Measurements from ENCODE around the gene FIGLA.
"Not testable (repeated sequence)": the region's sequence is repeated elsewhere in the genome, so short reads cannot be mapped to it uniquely, and the experiment has no call there.

FIGLA gene

DNA sequence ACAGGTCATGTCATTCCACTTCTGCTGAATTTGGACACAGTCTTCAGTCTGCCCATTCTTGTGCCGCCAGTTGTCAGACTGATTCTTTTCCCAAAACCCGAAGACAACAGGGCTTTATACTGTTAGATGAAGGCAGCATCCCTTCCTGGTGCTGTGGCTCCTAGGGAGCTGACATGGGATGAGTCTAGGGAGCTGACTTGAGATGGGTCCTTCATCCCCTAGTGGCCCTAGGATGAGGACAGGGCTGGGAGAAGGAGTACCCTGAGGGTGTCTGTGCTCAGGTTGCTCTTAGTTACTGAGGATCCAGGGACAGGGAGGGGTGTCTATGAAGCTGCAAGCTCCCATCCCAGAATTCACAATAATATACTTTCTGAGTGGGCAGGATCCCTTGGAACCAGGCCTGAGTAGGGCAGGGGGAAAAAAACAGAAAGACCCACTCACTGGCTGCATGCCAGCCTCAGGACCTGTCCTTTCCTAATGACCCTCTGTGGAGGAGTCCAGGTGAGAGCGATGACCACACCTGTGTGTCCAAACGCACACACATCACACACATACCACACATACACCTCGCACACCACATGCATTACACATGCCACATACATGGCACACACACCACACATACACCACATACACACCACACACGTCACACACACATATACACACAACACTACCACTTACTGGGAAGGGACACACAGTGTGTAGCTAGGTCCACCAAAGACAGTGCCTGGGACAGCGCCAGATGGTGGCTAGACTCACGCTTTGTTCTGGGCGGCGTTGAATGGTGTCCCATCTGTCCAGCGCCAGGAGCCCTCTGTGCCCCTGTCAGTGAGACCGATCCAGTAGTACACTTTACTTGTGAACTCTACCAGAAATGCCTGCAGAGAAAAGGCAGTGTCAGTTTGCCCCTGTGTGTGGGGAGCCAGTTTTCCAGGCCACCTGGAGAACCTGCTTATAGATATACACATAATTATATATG, 18.8 kb upstream of the FIGLA start:
- in situ Hi-C loops (cut with MboI; ENCODE audit: low sequenced_read_pairs), result no loop called here

DNA sequence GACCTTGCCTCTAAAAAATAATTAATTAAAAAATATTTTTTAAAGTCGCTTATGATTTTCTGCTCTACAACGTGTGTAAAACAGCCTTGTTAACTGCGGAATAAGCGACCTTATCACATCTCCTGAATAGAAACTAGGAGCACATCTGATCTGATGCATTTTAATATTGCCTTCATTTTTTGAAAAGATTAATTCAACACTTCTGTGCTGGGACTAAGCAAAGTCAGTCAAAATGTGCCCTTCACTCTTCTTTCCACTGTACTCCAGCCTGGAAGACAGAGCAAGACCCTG, 17.3 kb upstream of the FIGLA start:
- in situ Hi-C loops (cut with MboI; ENCODE audit: low sequenced_read_pairs), result no loop called here

DNA sequence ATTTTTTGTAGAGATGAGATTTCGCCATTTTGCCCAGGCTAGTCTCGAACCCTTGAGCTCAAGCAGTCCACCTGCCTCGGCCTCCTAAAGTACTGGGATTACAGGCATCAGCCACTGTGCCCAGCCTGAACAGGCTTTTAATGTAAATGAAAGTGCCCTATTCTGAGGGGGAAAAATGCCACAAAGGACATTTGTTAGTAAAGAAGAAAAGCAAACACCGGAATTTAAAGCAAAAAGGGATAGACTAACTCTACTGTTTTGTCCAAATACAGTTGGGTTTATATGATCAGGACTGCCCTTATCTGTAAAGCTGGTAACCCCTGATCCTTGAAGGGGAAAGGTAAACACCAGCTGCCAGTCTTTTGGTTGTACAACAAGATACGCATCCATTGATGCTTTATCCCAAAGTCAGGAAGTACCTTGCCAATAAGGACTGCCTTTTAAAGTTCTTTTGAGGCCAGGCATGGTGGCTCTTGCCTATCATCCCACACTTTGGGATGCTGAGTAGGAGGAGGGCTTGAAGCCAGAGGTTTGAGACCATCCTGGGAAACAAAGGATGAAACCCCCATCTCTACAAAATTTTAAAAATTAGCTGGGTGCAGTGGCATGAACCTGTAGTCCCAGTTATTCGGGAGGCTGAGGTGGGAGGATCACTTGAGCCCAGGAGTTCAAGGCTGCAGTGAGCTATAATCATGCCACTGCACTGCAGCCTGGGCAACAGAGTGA, 16.8 kb upstream of the FIGLA start:
- in situ Hi-C loops (cut with MboI; ENCODE audit: low sequenced_read_pairs), result no loop called here

DNA sequence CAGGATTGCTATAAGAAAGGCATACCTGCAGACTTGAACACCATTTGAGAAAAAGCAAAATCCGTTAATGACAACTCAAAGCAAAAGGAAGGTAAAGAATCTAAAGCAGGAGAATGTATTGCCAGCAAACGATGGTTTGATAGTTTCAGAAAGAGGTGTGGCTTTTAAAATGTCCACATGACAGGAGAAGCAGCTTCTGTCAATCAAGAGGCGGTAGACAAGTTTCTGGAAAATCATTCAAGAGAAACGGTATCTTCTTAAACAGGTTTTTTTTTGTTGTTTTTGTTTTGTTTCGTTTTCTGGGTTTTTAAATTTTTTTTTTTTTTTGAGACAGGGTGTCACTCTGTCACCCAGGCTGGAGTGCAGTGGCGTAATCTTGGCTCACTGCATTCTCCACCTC, 16.2 kb upstream of the FIGLA start:
- in situ Hi-C loops (cut with MboI; ENCODE audit: low sequenced_read_pairs), result no loop called here

DNA sequence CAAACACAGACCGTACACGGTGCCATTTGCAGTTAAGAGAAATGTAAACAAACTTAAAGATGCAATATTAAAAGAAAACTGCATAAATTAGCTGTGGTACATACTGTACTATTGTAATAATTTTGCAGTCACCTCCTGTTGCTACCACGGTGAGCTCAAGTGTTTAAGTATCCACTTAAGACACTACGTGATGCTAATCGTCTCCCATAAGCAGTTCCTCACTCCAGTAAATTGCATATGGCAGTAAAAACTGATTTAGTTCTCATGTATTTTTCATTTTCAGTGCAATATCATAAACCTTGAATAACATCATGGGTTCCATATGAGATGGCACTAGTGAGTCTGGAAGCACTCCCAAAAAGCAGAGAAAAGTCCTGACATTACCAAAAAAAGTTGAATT, 15.6 kb upstream of the FIGLA start:
- in situ Hi-C loops (cut with MboI; ENCODE audit: low sequenced_read_pairs), result no loop called here

DNA sequence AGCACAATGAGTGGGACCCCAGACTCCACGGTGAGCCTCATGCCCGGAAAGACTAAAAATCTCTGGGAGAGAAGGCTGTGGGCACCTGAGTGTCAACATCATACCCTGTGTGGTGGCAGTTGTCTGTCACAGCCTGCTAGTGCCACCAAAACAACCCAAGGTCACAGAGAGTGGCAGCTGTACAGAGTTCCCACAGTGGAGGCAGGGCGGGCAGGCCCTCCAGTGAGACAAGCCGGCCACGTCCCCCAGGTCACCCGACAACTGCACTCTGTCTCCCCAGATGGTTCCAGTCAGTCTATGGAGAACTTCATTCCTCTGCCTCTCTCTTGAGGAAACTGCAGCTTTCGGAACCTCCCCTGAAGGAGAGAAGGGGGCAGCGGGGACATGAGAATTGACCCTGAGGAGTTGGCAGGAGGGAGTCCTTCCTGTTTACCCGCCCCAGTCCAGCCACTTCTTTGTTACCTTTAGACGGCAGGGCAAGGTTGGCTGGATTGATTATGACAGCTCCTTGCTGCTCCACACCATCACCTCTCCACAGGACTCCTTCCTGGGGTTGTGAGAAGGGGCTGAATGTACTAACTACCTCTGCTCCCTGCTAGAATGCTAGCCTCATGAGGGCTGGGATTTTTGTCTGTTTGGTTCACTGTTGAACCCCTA, 11.3 kb upstream of the FIGLA start:
- in situ Hi-C loops (cut with MboI; ENCODE audit: low sequenced_read_pairs), result no loop called here

DNA sequence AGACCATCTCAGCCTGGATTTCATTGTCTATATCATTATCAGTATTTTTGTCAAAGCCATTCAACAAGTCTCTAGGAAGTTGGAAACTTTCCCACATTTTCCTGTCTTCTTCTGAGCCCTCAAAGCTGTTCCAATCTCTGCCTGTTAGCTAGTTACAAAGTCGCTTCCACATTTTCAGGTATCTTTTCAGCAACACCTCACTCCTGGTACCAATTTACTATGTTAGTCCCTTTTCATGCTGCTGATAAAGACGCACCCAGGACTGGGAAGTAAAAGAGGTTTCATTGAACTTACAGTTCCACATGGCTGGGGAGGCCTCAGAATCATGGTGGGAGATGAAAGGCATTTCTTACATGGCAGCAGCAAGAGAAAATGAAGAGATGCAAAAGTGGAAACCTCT, 9.3 kb upstream of the FIGLA start:
- in situ Hi-C loops (cut with MboI; ENCODE audit: low sequenced_read_pairs), result no loop called here

DNA sequence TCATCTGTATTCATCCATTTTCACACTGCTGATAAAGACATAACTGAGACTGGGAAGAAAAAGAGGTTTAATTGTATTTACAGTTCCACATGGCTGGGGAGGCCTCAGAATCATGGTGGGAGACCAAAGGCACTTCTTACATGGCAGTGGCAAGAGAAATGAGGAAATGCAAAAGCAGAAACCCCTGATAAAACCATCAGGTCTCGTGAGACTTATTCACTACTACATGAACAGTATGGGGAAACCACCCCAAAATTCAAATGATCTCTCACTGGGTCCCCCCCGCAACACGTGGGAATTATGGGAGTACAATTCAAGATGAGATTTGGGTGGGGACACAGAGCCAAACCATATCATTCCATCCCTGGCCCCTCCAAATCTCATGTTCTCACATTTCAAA, 7.6 kb upstream of the FIGLA start:
- in situ Hi-C loops (cut with MboI; ENCODE audit: low sequenced_read_pairs), result not testable (repeated sequence)

DNA sequence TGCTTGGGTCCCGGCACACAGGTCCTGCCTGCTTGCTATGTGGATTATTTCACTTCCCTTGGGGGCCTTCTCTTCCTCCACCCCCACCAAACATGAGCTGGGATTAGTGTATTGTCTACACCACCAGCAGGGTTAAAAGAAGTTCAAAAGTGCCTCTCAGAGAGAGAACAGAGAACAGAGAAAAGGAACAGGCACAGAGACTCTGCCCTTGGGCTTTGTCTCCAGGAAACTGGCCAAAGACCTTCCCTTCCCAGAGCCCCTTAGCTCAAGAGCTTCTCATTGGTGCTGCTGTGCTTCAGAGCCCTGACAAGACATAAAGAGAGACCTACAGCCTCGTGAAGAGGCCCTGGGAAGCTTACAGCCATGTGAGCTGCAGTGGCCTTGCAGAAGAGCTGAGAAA, 7.1 kb upstream of the FIGLA start:
- in situ Hi-C loops (cut with MboI; ENCODE audit: low sequenced_read_pairs), result no loop called here

DNA sequence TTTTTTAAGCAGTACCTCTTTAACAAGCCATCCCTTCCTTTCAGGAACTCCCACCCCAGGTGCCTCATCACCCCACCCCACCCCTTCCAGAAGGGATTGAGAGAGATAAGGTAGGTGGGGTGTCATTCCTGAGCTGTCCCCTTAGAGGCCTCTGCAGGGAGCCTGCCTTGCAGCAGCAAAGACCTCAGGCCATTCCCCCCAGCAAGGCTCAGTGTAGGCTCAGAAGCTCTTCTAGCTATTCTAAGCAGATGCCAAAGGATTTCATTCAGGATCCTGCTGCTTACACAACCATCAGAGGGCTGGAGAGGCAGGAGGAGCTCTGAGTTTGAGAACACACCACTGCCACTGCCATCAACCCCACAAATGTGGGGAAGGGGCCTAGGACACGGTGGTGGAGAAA, 5.8 kb upstream of the FIGLA start:
- in situ Hi-C loops (cut with MboI; ENCODE audit: low sequenced_read_pairs), result no loop called here

DNA sequence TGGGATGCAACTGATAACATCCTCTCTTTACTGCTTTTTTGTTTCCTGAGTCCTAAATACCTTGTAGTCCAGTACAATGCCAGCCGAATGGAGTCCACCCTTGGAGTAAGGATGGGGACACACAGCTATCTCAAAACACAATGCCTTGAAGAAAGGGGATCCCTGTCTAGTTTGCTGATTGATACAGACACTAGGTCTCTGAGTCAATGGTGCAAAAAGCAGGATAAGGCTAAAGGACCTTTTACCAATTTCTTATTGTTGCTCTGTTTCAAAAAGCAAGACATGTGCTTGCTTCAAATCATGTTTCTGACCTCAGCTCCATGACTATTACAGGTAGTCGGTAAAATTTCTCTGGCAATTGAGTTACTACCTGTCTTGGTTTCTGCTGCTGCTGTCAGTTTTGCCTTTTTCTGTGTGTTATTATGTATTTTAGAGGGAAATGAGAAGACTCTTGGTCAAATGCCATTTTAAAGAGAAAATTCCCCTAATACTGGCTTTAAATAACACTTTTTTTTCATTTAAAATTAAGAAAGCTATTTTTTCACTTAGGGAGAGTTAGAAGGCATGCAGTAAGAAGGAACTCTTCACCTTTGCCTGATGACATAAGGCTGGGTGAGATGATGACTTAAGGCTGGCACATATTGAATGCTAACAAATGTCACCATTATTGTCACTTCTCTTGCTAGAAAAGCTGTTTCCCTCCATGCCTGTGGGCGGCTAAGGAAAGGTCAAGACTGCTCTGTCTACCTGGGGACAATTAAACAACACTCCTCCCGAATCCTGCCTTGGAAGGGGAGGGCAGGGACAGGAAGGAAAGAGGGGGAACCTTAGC, 4.9 kb upstream of the FIGLA start:
- in situ Hi-C loops (cut with MboI; ENCODE audit: low sequenced_read_pairs), result no loop called here

DNA sequence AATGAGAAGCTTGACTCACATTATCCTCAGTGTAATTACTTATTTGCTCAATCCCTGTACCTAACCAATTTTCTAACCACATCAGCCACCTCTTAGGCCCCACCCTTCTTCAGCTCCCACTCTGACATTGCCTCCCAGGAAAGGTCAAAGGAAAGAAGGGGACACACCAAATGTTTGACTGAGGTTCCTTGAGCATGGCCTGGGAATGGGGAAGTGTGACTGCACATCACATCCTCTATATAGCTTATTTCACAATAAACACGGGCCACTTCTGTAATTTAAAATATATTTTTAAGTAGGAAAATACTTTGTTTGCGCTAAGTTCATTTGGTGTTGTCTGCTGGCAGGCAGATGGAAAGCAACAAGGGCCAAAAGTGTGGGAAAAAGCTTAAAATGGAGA, 3.0 kb upstream of the FIGLA start:
- in situ Hi-C loops (cut with MboI; ENCODE audit: low sequenced_read_pairs), result no loop called here

DNA sequence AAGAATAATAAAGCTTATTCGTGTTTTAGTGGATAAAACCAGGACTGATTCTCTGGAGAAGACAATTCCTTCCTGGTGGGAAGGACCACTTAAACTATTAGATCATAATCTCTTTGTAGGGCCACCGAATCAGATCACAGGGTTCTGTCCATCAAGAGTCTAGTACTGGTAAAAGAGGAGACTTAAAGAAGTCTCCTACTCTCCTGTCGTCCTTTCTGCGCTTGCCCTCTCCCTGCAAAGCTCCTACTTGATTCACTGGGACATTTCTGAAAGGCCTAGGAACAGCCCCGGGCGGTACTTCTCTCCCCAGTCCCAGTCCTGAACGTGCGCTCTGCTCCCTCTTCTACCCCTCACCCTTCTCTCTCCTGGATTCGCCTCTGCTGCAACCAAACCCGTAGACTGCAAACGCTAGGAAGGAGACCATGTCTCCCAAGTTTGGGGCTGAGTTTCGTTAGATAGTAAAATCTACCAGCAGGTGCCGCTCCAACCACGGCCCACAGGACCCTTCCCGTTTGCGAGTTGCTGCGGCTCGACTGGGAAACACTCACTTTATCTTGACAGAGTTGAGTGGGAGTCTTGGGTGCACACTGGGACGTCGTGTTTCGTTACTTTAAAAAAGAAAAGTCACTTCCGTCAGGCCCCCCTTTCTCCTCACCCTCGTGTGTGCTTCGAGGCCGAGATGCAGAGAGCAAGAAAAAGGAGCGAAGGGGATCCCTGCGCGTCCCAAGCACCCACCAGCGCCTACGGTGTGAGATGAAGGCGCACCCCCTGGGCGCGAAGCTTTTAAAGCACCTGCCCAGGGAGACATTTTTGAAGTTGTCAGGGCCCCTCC, 923 bp downstream of the FIGLA start:
- in situ Hi-C loops (cut with MboI; ENCODE audit: low sequenced_read_pairs), result no loop called here

DNA sequence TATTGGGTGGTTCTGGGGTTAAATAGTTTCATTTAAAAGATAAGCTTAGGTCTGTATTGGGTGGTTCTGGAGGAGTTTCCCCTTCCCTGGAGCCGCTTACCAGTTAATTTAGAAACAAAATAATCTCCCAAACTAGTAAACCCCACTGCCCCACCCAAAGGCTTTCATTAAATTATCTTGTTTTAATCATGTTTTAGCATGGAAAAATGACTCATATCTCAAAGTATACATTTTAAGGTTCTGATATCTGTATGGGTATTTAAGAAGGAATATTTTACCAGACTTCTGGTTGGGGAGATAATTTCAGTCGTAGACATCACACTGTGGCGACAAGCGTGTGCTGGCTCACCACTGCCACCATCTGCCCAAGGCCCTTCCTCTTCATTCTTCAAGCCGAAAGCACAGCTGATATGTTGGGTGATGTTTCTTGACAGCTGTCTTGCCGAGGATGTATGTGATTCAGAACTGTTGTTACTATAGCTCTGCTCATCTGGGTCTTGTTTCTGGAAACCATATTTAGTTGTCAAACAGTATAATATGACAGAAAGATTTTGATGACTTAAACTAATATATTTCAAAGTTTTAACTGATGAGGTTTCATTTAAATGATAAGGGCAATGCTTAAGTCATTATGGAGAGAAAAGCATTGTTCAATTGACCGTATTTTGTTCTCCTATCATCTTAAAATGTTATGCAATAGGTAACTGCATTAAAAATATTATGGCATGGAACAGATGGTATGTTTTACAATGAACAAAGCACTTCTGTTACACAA, 5.1 kb downstream of the FIGLA start:
- in situ Hi-C loops (cut with MboI; ENCODE audit: low sequenced_read_pairs), result no loop called here

DNA sequence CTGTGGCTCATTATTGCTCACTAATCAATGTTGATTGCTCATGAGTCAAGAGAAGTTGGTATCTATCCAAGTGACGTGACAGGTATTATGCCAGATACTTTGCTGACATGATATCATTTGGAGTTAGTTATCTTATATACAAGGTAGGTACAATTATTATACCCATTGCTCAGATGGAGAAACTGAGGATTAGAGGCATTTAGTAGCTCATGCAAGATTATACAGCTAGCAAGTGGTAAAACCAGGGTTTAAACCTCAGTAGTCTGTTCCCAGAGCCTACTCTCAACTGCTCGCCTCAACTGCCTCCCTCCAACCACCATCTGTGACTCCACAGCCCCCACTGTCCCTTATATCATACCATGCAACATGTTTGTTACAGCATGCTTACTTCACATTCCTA, 6.1 kb downstream of the FIGLA start:
- in situ Hi-C loops (cut with MboI; ENCODE audit: low sequenced_read_pairs), result no loop called here

DNA sequence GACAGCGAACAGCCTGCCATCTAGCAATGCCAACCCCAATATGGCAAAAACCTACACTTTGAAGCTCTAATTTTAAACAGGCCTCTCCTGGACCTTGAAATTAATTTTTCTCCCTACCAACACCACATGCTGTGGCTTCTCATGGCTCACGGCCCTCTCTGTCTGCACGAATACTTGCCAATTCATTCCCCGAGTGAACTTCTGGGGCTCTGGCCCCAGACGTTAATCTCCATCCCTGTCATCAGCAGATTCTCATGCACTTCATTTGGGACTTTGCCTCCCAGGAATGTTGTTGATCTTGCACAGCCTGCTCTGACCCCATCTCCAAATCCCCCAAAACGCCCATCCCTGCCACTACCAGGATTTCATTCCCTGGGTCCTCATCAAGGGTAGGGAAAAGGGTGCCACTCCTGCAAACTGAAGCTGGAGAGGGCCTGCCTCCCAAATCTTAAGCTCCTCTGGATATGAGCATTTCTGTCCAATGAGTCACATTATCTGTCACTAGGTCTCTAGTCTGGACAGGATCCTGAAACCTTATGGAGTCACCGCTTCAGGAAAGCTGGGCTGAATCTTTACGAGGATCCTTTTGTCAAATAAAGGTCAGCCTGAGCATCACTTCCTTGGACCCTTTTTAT, 10.4 kb downstream of the FIGLA start:
- in situ Hi-C loops (cut with MboI; ENCODE audit: low sequenced_read_pairs), result no loop called here

DNA sequence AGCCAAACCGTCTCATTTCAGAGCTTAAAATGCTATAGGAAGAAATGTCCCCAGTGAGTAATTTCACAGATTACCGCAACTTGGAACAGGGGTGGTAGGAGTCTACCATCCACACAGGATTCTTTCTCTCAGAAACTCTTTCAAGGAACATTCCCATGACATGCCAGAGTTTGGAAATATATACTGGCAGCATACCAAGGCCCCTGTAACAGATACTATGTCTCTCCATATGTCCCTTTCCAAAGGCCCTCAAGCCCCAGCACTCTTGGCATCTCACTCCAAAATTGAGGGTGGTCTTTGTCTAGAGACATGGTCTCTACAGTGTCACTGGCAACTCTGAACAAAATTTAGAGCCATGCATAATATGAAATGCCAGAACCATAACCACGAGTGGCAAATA, 11.0 kb downstream of the FIGLA start:
- in situ Hi-C loops (cut with MboI; ENCODE audit: low sequenced_read_pairs), result no loop called here

DNA sequence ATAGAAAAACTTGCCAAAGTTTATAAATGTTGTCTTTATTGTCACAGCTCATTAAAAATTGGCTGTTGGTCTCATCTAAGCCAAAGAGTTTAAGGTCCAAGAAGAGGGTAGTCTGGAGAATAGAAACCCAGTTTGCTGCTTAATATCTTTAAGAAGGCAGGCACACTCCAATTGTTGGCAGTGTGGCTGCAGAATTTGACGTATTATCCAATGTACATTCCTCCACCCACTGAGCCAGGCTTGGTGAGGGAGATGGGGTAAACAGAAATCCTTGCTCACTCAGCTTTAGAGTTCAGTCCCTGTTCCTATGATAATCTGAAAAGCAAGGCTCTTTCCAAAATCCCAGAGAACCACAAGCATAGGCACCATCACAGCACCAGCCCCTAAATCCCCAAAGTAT, 11.8 kb downstream of the FIGLA start:
- in situ Hi-C loops (cut with MboI; ENCODE audit: low sequenced_read_pairs), result no loop called here

DNA sequence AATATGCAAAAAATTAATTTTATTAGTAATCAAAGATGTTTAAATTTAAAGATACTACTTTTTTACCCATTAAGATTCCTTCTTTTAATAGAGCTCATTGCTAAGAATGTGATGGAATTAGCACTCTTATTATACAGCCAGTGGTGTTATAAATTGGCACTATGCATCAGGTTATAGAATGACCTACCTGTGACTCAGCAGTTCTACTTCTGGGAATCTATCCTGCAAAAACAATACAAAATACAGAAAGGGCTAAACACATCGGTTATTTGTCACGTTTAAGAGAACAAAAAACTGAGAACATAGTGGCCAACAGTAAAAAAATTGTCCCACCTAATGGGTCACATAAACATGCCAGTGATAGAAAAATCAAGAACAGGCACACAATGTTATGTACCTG, 13.0 kb downstream of the FIGLA start:
- in situ Hi-C loops (cut with MboI; ENCODE audit: low sequenced_read_pairs), result no loop called here
